Activated T-helper 1 cell treated with anti-CD3 and anti-CD28 coated beads, Interleukin-12 subunit alpha, Interleukin-12 subunit beta, Interleukin-2, Interleukin-4 antibody, amounts not matched to agents 30 ng/mL and 10 ng/mL and 1 ng/mL, durations not matched to agents 14 hours and 24 hours and 36 hours (primary cell): ENCODE results near the gene PIK3R6. TPM values are rescaled to one million over a fixed set of nuclear protein-coding genes. Genes with fewer than 3 reads are reported as not detected.

Experiments used
- DNase-seq: peaks from one replicate; pipeline ENCODE4 v3.0.0; 2021; ENCODE audit warnings: low spot score
- H3K27ac Mint-ChIP-seq: one replicate; pipeline ENCODE4 v1.8.0; 2021; ENCODE audit warnings: mild to moderate bottlenecking, mixed read lengths
- H3K27me3 Mint-ChIP-seq: one replicate; pipeline ENCODE4 v1.8.0; 2022; ENCODE audit warnings: mild to moderate bottlenecking, moderate library complexity, mixed read lengths; ENCODE audit not compliant: insufficient read depth
- H3K36me3 Mint-ChIP-seq: one replicate; pipeline ENCODE4 v1.8.0; 2021; ENCODE audit warnings: low read depth, mixed read lengths
- H3K4me1 Mint-ChIP-seq: one replicate; pipeline ENCODE4 v1.8.0; 2021; ENCODE audit warnings: low read depth, mixed read lengths
- H3K4me3 Mint-ChIP-seq: one replicate; pipeline ENCODE4 v1.8.0; 2021; ENCODE audit warnings: mild to moderate bottlenecking, moderate library complexity, mixed read lengths
- H3K9me3 Mint-ChIP-seq: one replicate; pipeline ENCODE4 v1.8.0; 2021; ENCODE audit warnings: mixed read lengths
- intact Hi-C: fragments of 100-400 bp; cut with micrococcal nuclease; formaldehyde crosslinking; loops from one replicate; pipeline ENCODE4 v1.15.1; 2024
- total RNA-seq: library from RNA; stranded (reverse); gene quantifications from 2 replicates; pipeline ENCODE4 v1.2.3, GENCODE V29; 2022

Gene PIK3R6
- total RNA-seq, 1 donor from 2014 or later, result 2.0 TPM

DNA sequence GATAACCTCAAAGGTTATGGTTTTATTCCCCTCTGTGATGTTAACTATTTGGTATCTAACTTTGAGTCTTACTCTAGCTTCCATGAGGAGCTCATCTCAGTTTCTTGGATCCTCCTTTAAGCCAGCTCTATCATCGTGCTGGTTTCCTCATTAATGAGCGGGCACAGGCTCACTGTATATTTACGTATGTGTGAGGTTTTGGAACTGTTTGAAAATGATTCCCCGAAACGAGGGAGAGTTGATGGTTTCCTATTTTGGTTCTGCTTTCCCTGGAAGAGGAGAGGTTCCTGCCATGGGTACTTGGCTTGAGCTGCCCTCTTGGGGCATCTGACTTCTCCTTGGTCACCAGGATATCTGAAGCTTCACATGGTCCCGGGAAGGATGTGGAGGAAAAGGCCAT is 32.7 kb upstream of the PIK3R6 start:
- no peak for DNase-seq
- Mint-ChIP-seq H3K27ac (peak overlapping the region; percentile 93), H3K27me3 (no peaks in the 10 kb centered on the region), H3K4me1 (peaks cover 70% of the 10 kb centered on the region), H3K36me3 (peaks cover 73% of the 10 kb centered on the region), H3K4me3 (peak overlapping the region; percentile 42), H3K9me3 (no peaks in the 10 kb centered on the region)
- intact Hi-C loops, result no loop called here

DNA sequence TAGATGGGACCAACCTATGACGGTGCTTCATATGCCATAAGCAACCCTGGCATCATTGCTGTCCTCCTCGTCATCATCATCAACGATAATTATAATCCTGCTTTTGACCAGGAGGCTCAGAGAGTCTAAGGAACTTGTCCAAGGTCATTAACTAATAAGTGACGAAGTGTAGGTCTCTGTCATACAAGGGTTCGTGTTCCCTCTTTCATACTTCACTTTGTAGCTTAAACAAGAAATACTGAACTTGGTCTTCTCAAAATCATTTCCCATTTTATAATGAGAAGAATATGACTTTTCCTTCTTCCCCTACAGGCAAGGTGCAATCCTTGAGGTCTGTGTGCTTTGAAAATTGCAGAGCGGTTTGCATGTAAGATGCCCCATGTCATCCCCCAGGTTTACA is 31.2 kb upstream of the PIK3R6 start:
- peak overlapping the region; percentile 93 for H3K27ac Mint-ChIP-seq
- H3K4me3 Mint-ChIP-seq, result peak overlapping the region; percentile 51
- no peaks in the 10 kb centered on the region for H3K27me3 Mint-ChIP-seq
- peaks cover 64% of the 10 kb centered on the region for H3K36me3 Mint-ChIP-seq
- DNase-seq, result no peak
- no peaks in the 10 kb centered on the region for H3K9me3 Mint-ChIP-seq
- peaks cover 77% of the 10 kb centered on the region for H3K4me1 Mint-ChIP-seq
- intact Hi-C loops, result loop anchor here (1.0 to 5.0 kb wide), 8 partner anchors 37 to 461 kb away; partner anchors contain the start of genes NDEL1 and PIK3R5

DNA sequence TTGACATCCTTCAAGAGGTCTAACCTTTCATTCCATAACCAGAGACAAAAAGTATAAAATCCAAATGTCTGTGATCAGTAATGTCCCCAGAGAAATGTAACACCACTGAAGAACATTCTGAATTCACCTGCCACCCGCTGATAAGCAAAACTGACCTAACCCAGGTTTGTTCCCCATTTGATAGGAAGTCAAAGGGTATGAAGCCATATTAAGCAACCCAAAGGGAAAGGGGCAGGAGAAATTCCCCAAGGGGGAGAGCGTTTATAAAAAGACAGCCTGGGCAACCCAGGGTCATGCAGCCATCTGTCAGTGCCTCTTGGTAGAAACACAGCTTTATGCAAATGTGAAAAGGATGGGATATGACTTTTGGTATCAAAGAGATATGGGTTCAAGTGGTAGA is 30.7 kb upstream of the PIK3R6 start:
- no peak overlapping the region for H3K4me3 Mint-ChIP-seq
- DNase-seq, result no peak
- H3K9me3 Mint-ChIP-seq, result no peaks in the 10 kb centered on the region
- peaks cover 79% of the 10 kb centered on the region for H3K4me1 Mint-ChIP-seq
- peaks cover 64% of the 10 kb centered on the region for H3K36me3 Mint-ChIP-seq
- intact Hi-C loops, result loop anchor here (2.0 to 5.0 kb wide), 5 partner anchors 39 to 461 kb away; partner anchors contain the start of genes NDEL1 and PIK3R5
- no peaks in the 10 kb centered on the region for H3K27me3 Mint-ChIP-seq
- H3K27ac Mint-ChIP-seq, result peak overlapping the region; percentile 23

DNA sequence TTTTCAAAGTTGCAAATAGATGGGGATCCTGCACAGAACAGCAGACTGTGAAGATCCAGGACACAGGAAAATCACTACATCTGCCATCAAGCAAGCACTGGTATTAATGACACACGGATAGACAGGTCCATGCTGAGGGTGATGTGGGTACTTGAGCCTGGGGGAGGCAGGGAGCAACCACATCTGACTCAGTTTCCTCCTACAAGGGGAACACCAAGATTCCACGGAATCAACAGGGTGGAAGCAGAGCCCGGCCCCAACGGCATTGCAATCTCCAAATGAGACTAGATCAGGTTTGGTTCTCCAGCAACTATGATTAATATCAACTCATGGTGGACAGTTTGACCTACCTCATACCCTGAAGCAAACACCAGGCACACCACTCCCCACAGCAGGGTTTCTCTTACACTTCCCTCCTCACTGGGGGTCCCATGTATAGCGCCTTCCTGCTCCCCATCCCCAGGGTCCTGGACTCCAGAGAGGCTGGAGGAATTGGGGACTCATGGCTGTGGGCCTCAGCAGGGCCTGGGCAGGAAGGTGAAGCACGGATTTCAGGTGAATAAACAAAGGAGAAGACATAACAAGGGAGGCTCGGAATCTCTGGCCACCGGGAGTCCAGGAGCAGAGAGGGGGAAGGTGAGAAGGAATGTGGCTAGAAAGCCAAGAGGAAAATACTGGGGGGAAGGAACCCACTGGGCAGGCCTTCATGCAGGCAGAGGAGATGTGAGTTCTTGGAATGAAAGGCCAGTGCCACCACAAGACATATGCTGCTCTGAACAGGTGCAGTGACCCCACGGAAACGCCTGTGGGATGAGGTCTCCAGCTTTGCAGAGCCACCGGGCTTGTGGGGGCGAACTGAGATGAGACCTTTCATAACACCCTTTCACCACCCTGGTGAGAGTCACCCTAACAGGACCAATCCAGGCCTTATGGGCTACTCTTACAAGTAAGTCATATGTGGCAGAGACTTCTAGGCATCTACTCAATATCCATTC is 29.5 kb upstream of the PIK3R6 start:
- peak overlapping the region; percentile 27 for H3K27ac Mint-ChIP-seq
- H3K9me3 Mint-ChIP-seq, result no peaks in the 10 kb centered on the region
- no peaks in the 10 kb centered on the region for H3K27me3 Mint-ChIP-seq
- peaks cover 90% of the 10 kb centered on the region for H3K4me1 Mint-ChIP-seq
- peaks cover 72% of the 10 kb centered on the region for H3K36me3 Mint-ChIP-seq
- H3K4me3 Mint-ChIP-seq, result no peak overlapping the region
- DNase-seq, result no peak
- intact Hi-C loops, result loop anchor here (5.0 kb wide), 2 partner anchors 110 to 460 kb away; partner anchors contain the start of gene NDEL1

DNA sequence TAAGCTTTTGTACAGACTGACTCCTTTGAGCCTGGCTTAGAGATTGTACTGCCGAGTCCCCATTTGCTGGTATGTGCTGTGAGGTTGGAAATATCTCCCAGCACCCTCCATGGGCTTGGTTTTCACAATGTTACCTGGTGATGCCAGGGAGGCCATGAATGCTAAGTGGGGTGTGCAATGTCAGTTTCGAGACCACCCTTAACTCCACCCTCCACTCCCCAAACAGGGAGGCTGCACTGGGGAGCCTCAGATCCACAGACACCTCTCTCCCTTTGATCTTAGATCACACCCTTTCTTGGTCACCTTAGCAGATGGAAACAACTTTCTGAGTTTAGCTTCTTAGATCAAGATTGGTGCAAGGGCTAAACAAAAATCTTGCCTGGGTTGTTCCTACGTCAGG is 28.6 kb upstream of the PIK3R6 start:
- no peak for DNase-seq
- H3K27ac Mint-ChIP-seq, result no peak overlapping the region
- no peaks in the 10 kb centered on the region for H3K9me3 Mint-ChIP-seq
- H3K4me3 Mint-ChIP-seq, result no peak overlapping the region
- peaks cover 66% of the 10 kb centered on the region for H3K36me3 Mint-ChIP-seq
- no peaks in the 10 kb centered on the region for H3K27me3 Mint-ChIP-seq
- intact Hi-C loops, result loop anchor here (5.0 kb wide), 2 partner anchors 109 to 459 kb away; partner anchors contain the start of gene NDEL1
- peaks cover 84% of the 10 kb centered on the region for H3K4me1 Mint-ChIP-seq

DNA sequence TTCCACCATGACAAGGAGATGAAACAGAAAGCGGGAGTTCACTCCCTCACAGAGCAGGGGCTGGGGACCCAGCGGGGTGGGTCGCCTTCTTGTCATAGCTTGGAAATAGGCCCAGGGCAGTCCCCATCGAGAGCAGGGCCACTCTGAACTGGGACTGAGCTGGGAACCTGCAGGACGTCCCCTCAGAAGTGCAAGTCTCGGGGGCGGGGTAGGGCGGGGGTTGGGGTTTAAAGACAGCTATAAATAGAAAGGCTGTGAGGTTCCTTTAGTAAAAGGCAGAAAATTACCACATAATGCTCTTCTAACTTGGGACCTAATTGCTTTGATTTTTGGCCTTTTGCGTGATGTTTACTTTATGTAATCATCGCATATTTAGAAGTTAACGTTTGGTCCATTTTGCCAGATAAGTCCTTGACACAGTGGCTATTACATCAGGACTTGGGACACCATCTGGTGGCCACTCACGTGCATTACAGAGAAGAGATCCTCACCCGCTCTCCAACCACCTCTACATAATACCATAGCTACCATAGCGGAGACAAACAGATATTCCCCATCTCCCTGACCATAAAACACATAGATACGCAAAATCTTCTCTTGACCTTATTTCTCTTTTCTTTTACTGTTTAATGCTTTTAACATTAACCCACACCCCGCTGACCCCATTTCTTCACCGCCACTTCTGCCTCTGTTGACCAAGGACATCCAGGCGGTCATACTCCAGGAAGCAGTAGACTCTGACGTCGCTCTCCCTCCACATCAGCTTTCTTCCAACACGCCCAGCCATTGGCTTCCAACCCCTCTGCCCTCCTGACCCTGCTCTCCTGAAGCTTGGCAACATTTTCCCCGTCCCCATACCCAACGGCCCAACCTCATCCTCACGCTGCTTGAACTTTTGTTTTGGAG is 27.5 kb upstream of the PIK3R6 start:
- Mint-ChIP-seq H3K27ac (peak overlapping the region; percentile 72), H3K4me3 (peak overlapping the region; percentile 52), H3K4me1 (peaks cover 72% of the 10 kb centered on the region), H3K27me3 (no peaks in the 10 kb centered on the region), H3K36me3 (peaks cover 55% of the 10 kb centered on the region), H3K9me3 (no peaks in the 10 kb centered on the region)
- no peak for DNase-seq
- intact Hi-C loops, result loop anchor here (2.0 to 5.0 kb wide), 3 partner anchors 108 to 458 kb away; partner anchors contain the start of gene NDEL1

DNA sequence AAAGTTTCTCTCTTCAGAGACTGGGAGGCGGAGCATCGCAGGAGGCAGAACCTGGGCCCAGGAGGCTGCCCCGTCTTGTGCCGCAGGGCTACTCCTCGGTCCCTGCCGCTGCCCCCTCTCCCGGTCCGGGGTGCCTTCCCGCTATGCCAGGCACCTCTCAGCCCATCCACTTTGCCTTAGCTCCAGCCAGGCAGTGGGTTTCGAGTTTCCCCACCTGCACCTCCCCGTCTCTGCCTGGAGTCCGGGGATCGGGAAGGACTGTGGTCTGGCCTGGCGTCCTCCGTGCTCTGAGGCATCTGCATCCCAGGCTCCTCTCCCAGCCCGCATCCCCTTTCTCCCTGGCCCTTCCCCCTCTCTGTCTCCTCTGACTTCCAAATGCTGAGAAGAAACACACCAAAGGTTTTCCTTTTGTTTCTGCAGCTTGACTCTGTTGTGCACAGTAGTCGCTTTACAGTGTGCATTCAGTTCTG is 26.8 kb upstream of the PIK3R6 start:
- peaks cover 57% of the 10 kb centered on the region for H3K36me3 Mint-ChIP-seq
- H3K27ac Mint-ChIP-seq, result peak overlapping the region; percentile 72

DNA sequence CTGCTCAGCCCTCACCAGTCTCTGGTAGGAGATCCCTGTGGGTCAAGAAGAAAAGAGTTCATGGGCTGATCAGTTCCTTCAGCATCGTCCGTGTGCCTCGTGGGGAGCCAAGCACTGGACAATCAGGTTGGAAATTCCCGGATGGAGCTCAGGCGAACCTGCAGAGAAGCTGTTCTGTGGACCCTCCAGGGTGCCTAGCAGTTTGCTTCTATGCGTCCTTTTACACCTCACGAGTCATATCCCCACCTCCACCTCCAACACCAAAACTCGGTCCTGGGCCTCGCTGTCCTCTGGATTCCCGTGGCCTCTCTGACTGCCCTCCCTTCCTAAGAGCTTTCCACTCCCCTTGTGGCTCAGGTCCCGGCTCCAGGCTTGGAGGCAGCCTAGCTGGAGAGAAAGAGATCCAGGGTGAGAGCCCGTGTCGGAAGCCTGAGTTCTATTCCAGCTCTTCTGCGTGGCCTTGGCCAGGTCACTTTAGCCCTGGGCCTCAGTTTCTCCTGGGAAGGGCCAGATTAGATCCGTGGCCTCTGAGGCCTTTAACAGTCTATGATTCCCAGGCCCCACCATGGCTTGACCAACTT is 26.2 kb upstream of the PIK3R6 start:
- no peaks in the 10 kb centered on the region for H3K27me3 Mint-ChIP-seq
- H3K27ac Mint-ChIP-seq, result no peak overlapping the region
- no peaks in the 10 kb centered on the region for H3K9me3 Mint-ChIP-seq
- no peak overlapping the region for H3K4me3 Mint-ChIP-seq
- H3K36me3 Mint-ChIP-seq, result peaks cover 53% of the 10 kb centered on the region
- H3K4me1 Mint-ChIP-seq, result peaks cover 60% of the 10 kb centered on the region
- no peak for DNase-seq
- intact Hi-C loops, result loop anchor here (2.0 kb wide), 1 partner anchor 147 kb away; no protein-coding TSS in a partner anchor

More for the DNA sequence above, 26.8 kb upstream of the PIK3R6 start:
- intact Hi-C loops, result loop anchor here (2.0 kb wide), 1 partner anchor 147 kb away; no protein-coding TSS in a partner anchor
- no peaks in the 10 kb centered on the region for H3K27me3 Mint-ChIP-seq
- no peaks in the 10 kb centered on the region for H3K9me3 Mint-ChIP-seq
- no peak overlapping the region for H3K4me3 Mint-ChIP-seq
- H3K4me1 Mint-ChIP-seq, result peaks cover 65% of the 10 kb centered on the region
- no peak for DNase-seq

DNA sequence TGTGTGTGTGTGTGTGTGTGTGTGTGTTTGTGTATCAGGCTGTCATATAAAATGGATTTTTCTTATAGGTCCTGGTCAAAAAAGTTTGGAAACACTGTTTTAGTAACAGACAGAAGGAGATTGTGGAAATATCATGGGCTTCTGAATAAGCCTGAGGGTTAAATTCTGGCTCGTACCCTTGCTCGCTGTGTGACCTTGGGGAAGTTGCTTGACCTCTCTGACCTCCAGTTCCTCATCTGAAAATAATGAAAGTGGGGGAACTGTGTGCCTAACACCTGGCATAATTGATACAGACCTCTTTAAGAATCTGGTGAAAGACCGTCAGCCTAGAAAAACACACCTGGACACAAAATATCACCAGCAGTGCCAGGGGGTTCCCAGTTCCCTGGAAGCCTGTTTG is 25.6 kb upstream of the PIK3R6 start:
- peaks cover 49% of the 10 kb centered on the region for H3K36me3 Mint-ChIP-seq
- no peaks in the 10 kb centered on the region for H3K9me3 Mint-ChIP-seq
- no peak overlapping the region for H3K4me3 Mint-ChIP-seq
- H3K4me1 Mint-ChIP-seq, result peaks cover 53% of the 10 kb centered on the region
- H3K27ac Mint-ChIP-seq, result peak overlapping the region; percentile 58
- DNase-seq, result no peak
- intact Hi-C loops, result no loop called here
- H3K27me3 Mint-ChIP-seq, result no peaks in the 10 kb centered on the region

DNA sequence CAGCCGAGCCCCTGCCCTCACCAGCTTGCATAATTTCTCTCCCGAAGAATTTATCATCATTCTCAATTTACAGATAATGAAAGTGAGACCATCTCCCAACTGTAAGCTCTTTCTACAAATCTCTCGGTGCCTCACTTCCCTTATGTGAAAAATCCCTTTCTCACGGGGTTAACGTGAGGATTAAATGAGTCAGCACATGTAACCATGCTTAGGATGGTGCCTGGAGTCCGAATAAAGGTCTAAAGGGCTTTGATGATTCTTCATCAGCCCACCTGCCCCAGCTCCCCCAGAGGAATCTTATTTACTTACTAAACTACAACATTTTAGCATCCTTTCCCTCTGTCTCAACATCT is 24.8 kb upstream of the PIK3R6 start:
- peaks cover 46% of the 10 kb centered on the region for H3K4me1 Mint-ChIP-seq
- H3K9me3 Mint-ChIP-seq, result no peaks in the 10 kb centered on the region
- intact Hi-C loops, result no loop called here
- no peak overlapping the region for H3K4me3 Mint-ChIP-seq
- no peak for DNase-seq
- no peaks in the 10 kb centered on the region for H3K27me3 Mint-ChIP-seq
- peak overlapping the region; percentile 65 for H3K27ac Mint-ChIP-seq
- peaks cover 44% of the 10 kb centered on the region for H3K36me3 Mint-ChIP-seq

DNA sequence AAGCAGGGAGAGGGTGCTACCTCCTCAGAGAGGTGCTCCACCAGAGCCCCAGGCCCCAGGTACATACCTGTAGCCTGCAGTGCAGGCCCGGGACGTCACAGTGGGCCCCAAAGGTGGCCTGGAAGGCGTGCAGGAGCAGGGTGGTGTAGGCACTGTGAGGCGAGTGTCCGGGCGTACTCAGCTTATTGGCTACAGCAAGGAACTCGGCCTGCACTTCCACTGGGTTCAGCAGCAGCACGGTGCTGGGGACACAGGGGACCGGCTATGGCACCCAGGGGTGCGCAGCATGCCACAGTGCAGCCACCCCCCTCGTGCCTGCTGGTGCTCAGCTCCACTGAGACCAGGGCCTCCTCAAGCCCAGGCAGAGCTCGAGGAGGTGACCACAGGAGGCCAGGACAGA is 23.2 kb upstream of the PIK3R6 start:
- peaks cover 43% of the 10 kb centered on the region for H3K36me3 Mint-ChIP-seq
- H3K4me3 Mint-ChIP-seq, result no peak overlapping the region
- H3K27ac Mint-ChIP-seq, result no peak overlapping the region
- no peaks in the 10 kb centered on the region for H3K9me3 Mint-ChIP-seq
- H3K4me1 Mint-ChIP-seq, result peaks cover 29% of the 10 kb centered on the region
- intact Hi-C loops, result no loop called here
- no peaks in the 10 kb centered on the region for H3K27me3 Mint-ChIP-seq
- DNase-seq, result no peak
